ENCODE data around the gene DDX25. TPM values are rescaled to one million over a fixed set of nuclear protein-coding genes. Genes with fewer than 3 reads are reported as not detected.
"Not testable (repeated sequence)": the region's sequence is repeated elsewhere in the genome, so short reads cannot be mapped to it uniquely, and the experiment has no call there.

Gene DDX25
- total RNA-seq, result not detected in 2 replicates

DNA sequence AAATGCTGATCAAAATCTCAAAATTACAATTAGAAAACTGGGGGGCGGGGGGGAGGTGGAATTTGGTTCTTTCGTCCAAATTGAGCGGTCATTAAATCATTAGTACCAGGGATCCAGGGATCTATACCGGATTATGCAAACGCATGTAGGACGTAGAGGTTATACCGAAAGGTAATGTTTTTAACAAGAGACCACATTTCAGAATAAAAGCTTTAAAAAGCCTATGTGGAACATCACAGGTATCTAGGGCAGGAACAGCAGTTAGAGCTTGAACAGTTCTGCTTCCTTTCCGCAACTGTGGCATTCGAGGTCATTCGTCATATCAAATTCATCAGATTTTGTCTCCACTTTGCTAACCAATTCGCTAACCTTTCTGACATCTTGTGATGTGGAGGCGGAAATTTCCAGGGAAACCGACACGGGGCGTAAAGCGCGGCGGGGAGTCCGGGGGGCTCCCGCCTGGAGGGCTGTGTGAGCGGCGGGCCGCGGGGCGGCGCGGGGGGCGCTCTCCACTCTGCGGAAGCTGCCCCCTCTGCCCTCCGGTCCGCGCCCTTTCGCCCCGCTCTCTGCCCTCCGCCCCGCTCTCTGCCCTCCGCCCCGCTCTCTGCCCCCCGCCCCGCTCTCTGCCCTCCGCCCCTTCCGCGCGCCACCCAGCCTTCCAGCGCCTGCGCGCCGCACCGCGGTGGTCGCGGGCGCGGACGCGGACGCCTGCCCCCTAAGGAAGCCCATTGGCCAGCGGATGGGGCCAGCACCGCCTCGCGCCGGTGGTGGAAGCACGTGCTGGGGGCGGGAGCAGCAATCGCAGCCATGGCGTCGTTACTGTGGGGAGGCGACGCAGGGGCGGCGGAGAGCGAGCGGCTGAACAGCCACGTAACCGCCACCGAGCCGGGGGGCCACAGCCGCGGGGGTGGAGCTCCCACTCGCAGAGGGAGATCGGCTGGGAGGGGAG lies at the start of gene DDX25:
DDX25 (plus strand) TSS at position 798 of the 949 bp plus-strand sequence; CDS start at position 808, 10 bp downstream.
- TF ChIP-seq, protein P1, sequence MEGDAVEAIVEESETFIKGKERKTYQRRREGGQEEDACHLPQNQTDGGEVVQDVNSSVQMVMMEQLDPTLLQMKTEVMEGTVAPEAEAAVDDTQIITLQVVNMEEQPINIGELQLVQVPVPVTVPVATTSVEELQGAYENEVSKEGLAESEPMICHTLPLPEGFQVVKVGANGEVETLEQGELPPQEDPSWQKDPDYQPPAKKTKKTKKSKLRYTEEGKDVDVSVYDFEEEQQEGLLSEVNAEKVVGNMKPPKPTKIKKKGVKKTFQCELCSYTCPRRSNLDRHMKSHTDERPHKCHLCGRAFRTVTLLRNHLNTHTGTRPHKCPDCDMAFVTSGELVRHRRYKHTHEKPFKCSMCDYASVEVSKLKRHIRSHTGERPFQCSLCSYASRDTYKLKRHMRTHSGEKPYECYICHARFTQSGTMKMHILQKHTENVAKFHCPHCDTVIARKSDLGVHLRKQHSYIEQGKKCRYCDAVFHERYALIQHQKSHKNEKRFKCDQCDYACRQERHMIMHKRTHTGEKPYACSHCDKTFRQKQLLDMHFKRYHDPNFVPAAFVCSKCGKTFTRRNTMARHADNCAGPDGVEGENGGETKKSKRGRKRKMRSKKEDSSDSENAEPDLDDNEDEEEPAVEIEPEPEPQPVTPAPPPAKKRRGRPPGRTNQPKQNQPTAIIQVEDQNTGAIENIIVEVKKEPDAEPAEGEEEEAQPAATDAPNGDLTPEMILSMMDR (IDR thresholded peaks at IDR 0.05; ENCODE audit: insufficient read depth, low read depth, low read length), result no peak
- peak within 1 kb of the TSS; percentile 88 for H3K4me3 ChIP-seq (ENCODE audit: low read depth, low read length)

DNA sequence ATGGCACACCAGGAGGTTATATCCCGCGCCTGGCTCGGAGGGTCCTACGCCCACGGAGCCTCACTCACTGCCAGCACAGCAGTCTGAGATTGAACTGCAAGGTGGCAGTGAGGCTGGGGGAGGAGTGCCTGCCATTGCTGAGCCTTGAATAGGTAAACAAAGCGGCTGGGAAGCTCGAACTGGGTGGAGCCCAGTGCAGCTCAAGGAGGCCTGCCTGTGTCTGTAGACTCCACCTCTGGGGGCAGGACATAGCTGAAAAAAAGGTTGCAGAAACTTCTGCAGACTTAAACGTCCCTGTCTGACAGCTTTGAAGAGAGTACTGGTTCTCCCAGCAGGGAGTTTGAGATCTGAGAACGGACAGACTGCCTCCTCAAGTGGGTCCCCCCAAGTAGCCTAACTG lies 46.6 kb upstream of the DDX25 start:
- H3K4me3 ChIP-seq (ENCODE audit: low read depth, low read length); DNase-seq (ENCODE audit: low read depth): not testable (repeated sequence)

More for the DNA sequence above, at the start of gene DDX25:
- DNase-seq (ENCODE audit: low read depth), result no peak

DNA sequence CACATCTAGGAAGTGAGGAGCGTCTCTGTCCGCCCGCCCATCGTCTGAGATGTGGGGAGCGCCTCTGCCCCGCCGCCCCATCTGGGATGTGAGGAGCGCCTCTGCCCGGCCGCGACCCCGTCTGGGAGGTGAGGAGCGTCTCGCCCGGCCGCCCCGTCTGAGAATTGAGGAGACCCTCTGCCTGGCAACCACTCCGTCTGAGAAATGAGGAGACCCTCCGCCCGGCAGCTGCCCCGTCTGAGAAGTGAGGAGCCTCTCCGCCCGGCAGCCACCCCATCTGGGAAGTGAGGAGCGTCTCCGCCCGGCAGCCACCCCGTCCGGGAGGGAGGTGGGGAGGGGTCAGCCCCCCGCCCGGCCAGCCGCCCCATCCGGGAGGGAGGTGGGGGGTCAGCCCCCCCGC lies 41.5 kb upstream of the DDX25 start:
- not testable (repeated sequence) for H3K4me3 ChIP-seq (ENCODE audit: low read depth, low read length); DNase-seq (ENCODE audit: low read depth)

DNA sequence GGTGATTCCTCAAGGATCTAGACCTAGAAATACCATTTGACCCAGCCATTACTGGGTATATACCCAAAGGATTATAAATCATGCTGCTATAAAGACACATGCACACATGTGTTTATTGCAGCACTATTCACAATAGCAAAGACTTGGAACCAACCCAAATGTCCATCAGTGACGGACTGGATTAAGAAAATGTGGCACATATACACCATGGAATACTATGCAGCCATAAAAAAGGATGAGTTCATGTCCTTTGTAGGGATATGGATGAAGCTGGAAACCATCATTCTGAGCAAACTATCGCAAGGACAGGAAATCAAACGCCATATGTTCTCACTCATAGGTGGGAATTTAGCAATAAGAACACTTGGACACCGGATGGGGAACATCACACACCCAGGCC lies 39.0 kb upstream of the DDX25 start:
- DNase-seq (ENCODE audit: low read depth); H3K4me3 ChIP-seq (ENCODE audit: low read depth, low read length): not testable (repeated sequence)

DNA sequence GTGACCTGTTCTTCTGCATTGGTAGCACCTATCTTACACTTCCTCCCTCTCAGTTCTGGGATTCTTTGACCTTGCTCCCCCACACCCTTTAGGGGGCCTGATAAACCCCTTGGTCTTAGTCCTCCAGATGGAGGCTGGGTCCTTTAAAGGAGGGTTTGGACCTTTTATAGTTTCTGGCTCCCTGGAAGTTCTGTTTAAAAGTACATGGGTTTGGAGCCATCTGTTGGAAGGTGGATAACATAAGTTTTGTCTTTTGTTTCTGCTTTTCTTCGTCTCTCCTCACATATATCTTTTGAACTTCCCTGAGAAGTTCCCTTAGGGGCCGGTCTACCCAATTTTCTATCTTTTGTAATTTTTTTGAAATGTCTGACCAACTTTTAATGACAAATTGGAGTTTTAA lies 34.8 kb upstream of the DDX25 start:
- TF ChIP-seq, protein P1 (IDR thresholded peaks at IDR 0.05; ENCODE audit: insufficient read depth, low read depth, low read length), result no peak
- DNase-seq (ENCODE audit: low read depth), result no peak
- H3K4me3 ChIP-seq (ENCODE audit: low read depth, low read length), result no peak overlapping the region

DNA sequence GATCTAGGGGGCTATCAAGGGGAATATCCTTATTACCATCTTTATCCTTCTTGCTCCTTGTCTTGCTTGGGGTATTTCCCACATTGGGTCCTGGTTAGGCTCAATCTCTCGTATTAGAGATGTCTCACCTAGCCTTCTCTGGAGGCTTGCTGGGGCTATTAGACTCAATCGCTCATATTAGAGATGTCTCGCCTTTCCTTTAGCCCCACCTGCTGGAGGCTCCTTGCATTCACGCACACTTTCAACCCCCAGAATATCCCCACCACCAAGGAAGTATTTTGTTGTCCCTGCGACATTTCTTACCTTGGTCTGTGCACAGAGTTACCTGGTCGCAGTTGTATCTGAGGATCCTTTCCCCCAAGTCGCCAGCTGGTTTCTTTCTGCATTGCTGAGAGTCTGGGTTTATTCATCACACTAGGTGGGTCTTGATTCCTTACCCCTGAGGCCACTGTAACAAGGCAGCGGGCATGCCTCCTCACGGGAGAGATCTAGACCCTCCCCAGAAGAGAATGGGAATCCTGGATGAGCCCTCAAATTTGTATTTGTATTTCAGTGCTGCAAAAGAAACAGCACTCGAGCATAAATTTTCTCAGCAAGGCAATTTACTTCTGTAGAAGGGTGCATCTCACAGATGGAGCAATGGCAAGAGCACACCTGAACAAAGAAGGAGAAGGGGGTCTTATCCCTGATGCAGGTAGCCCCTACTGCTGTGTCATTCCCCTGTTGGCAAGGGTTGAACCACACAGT lies 32.7 kb upstream of the DDX25 start:
- TF ChIP-seq, protein P1 (IDR thresholded peaks at IDR 0.05; ENCODE audit: insufficient read depth, low read depth, low read length), result peak; percentile 72
- peak; percentile 36 for DNase-seq (ENCODE audit: low read depth)
- no peak overlapping the region for H3K4me3 ChIP-seq (ENCODE audit: low read depth, low read length)

DNA sequence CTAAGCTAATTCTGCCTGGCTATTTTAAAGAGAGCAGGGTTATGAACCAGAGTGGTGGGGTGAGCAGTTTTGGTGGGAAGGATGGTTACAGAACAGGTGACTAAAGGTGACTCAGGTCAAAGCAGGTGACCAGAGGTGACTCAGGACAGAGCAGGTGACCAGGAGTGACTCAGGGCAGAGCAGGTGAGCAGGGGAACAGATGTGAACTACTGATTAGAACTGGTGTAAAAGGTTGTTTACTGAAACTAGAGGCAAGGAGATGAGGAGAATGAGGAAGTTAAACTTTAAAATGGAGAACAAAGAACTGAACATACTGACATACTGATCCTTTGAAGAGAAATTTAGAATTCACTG lies 32.2 kb upstream of the DDX25 start:
- no peak overlapping the region for H3K4me3 ChIP-seq (ENCODE audit: low read depth, low read length)
- TF ChIP-seq, protein P1 (IDR thresholded peaks at IDR 0.05; ENCODE audit: insufficient read depth, low read depth, low read length), result no peak
- DNase-seq (ENCODE audit: low read depth), result no peak

DNA sequence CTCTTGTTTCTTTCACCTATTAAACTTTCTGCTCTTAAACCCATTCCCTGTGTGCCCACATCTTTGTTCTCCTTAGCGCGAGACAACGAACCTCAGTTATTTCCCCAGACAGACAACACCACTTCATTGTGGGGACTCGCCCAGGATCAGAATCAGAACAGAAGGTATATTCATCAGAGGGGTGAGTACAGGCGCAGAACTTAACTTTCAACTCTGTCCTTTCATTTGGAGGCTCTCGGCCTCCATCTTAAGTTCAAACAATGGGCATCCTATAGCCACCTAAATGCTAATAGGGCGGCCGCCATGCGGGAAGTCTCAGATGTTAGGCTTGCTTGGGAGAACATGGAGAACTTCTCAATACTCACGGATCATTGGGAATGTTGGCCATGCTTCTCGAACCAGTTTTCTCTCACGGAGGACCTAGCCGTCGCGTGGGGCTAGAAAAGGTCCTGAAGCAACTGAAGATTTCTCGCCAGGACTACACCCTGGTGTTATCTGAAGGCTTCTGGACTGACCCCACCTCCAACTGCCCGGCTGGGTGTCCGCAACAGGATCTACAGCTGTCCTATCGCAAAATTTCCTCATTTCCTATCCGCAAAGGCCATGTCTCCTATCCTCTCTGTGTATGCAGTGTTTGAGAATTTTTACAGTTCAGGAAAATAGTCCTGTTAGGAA lies 30.3 kb upstream of the DDX25 start:
- H3K4me3 ChIP-seq (ENCODE audit: low read depth, low read length), result peak overlapping the region; percentile 32
- TF ChIP-seq, protein P1 (IDR thresholded peaks at IDR 0.05; ENCODE audit: insufficient read depth, low read depth, low read length), result no peak
- no peak for DNase-seq (ENCODE audit: low read depth)
